ENCODE data around the gene UBE2H.

DNA sequence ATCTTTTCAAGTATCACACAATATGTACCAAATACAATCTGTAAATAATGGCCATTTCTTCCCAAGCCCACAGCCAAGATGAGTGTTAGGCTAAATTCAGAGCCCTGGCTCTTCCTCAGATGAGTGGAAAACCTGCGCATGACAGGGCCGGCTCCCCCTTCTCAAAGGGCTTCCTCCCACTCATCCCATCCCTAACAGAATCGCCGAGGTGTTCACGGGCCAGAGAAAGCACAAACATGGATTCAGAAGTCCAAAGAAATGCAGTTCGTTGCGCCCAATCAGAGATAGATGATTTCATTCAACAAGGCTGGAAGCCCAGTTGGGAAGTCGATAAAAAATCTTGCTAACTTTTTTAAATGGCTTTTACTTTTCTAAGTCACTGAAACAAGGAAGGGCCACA, 121.8 kb downstream of the UBE2H start:
- TF ChIP-seq POLR2AphosphoS5 (IDR thresholded peaks at IDR 0.05; ENCODE audit: borderline replicate concordance, low read depth, low read length) = no peak
- TF ChIP-seq EZH2 (IDR thresholded peaks at IDR 0.05) = no peak
- TF ChIP-seq FOXP2 (optimal IDR thresholded peaks at IDR 0.05; ENCODE audit: control extremely low read depth, extremely low read length, insufficient read depth) = no peak
